NCI-H1930 (cell line): ENCODE measurements around the gene AIG1.

Source experiments
- DNase-seq, 2 experiments: peaks; one replicate each; lab custom pipeline; 2025; lab: John Stamatoyannopoulos, UW

AIG1 gene

GRCh38 chr6:143370812-143371370 is 310.2 kb downstream of the AIG1 start:
- DNase-seq, result no peak

- DNase-seq, result no peak
Observed at GRCh38 chr6:143372199-143372882, 311.7 kb downstream of the AIG1 start.

GRCh38 chr6:143374014-143374413 is 313.3 kb downstream of the AIG1 start:
- DNase-seq, result no peak

GRCh38 chr6:143375022-143375585 is 314.4 kb downstream of the AIG1 start:
- no peak for DNase-seq

- no peak for DNase-seq
Observed at GRCh38 chr6:143376375-143376774, 315.7 kb downstream of the AIG1 start.

- DNase-seq, result no peak
Observed at GRCh38 chr6:143376861-143377260, 316.2 kb downstream of the AIG1 start.

GRCh38 chr6:143385636-143386035 is 324.9 kb downstream of the AIG1 start:
- DNase-seq, result no peak

GRCh38 chr6:143390278-143390677 is 329.6 kb downstream of the AIG1 start:
- DNase-seq, result no peak
